GM12872 (cell line): Measurements from ENCODE around the gene XRRA1.

Source experiments
- CTCF ChIP-seq: IDR thresholded peaks from 3 replicates; pipeline ENCODE4 v1.5.1; 2011; ENCODE audit warnings: low read depth, mild to moderate bottlenecking, low read length, moderate library complexity; ENCODE audit not compliant: insufficient read depth

XRRA1 gene

GRCh38 chr11:74956397-74957015 lies 7.6 kb upstream of the XRRA1 start:
- no peak for TF ChIP-seq CTCF

- TF ChIP-seq CTCF, result no peak
Measured at GRCh38 chr11:74954199-74954598, 5.3 kb upstream of the XRRA1 start.

GRCh38 chr11:74953451-74953850 lies 4.6 kb upstream of the XRRA1 start:
- TF ChIP-seq CTCF, result no peak

- TF ChIP-seq CTCF, result no peak
Measured at GRCh38 chr11:74952752-74953151, 3.9 kb upstream of the XRRA1 start.

GRCh38 chr11:74951226-74951625 lies 2.3 kb upstream of the XRRA1 start:
- no peak for TF ChIP-seq CTCF

GRCh38 chr11:74950374-74950969 lies 1.6 kb upstream of the XRRA1 start:
- TF ChIP-seq CTCF, result no peak

GRCh38 chr11:74949753-74950137 lies 854 bp upstream of the XRRA1 start:
- no peak for TF ChIP-seq CTCF

- TF ChIP-seq CTCF, result no peak
Measured at GRCh38 chr11:74948546-74948897, 369 bp downstream of the XRRA1 start.
